H7 (cell line): Measurements from ENCODE around the gene SERPINA7. TPM values are rescaled to one million over a fixed set of nuclear protein-coding genes. Genes with fewer than 3 reads are reported as not detected.
"Not testable (repeated sequence)": the region's sequence is repeated elsewhere in the genome, so short reads cannot be mapped to it uniquely, and the experiment has no call there.

Source experiments
- DNase-seq: peaks from one replicate; pipeline ENCODE4 v3.0.0; 2012
- H3K27me3 ChIP-seq: 2 replicates; pipeline ENCODE4 v1.6.0; 2011; ENCODE audit warnings: mild to moderate bottlenecking, low read length; ENCODE audit not compliant: control insufficient read depth, insufficient read depth
- H3K36me3 ChIP-seq: replicated peaks from 2 replicates; pipeline ENCODE4 v1.5.1; 2011; ENCODE audit warnings: low read length; ENCODE audit not compliant: control insufficient read depth, insufficient read depth
- H3K4me3 ChIP-seq: 2 replicates; pipeline ENCODE4 v1.5.1; 2011; ENCODE audit warnings: low read depth, mild to moderate bottlenecking, control low read depth, low read length, moderate library complexity; ENCODE audit not compliant: insufficient read depth
- total RNA-seq: library from RNA; depleted of rRNA; stranded (reverse); fragments of >200 nt; shearing (Covaris generic); gene quantifications from 2 replicates; pipeline ENCODE4 v1.2.3, GENCODE V29; 2014; rRNA removed

SERPINA7 gene
- total RNA-seq, 1 experiment from 2014 or later = not detected

DNA sequence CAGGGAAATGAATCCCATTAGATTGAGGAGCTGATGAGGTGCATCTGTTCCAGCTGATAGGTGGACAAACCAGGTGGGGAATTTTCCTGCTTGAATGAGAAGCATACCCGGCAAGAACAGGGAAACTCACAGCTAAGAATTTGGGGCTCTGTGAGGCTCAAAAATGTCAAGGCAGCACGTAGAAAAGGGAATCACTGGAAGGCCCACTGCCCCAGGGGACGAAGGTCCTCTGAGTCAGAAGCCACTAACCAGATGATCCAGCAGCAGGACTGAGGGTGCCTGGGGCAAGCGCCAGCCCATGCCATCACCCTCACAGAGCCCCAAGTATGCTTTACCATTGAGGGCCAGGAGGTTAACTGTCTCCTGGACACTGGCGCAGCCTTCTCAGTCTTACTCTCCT is 37.9 kb downstream of the SERPINA7 start:
- not testable (repeated sequence) for DNase-seq, H3K36me3 ChIP-seq, H3K4me3 ChIP-seq, H3K27me3 ChIP-seq

DNA sequence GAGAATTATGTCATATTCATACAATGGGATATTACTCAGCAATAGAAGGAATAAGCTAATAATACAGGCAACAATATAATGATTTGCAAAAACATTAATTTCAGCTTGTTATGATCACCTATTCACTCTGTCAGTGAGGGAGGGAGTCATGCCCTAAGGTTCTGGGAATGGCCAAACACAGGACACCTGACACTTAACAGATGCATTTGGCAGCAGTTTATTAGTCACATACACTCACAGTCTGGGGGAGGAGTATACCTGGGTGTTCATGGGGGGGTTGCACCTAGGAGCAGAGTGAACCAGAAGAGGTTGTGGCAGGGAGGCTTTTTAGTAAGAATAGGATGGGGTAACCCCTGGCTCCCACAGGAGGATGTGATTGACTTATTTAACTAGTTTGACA is 38.3 kb downstream of the SERPINA7 start:
- no peak overlapping the region for H3K4me3 ChIP-seq
- no peak for DNase-seq
- no peaks in the 10 kb centered on the region for H3K36me3 ChIP-seq
- no peaks in the 10 kb centered on the region for H3K27me3 ChIP-seq

DNA sequence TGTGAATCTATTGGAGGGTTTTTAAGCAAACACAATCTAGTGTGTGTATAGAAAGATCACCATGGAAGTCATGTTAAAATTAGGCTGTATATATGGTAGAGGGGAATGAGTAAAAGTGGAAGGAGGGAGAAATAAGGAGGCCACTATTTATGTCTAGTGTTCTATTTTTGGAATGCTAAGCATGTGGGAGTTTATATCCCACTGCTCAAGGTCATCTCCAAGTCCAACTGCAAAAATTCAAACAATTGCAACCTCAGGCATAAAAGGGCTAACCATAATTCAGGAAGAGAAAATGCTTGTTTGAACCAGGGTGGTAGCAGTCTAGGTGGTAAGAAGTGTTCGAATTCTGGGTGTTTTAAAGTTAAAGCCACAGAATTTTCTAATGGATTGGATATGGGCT is 39.2 kb downstream of the SERPINA7 start:
- no peaks in the 10 kb centered on the region for H3K27me3 ChIP-seq
- no peak for DNase-seq
- H3K36me3 ChIP-seq = no peaks in the 10 kb centered on the region
- no peak overlapping the region for H3K4me3 ChIP-seq

DNA sequence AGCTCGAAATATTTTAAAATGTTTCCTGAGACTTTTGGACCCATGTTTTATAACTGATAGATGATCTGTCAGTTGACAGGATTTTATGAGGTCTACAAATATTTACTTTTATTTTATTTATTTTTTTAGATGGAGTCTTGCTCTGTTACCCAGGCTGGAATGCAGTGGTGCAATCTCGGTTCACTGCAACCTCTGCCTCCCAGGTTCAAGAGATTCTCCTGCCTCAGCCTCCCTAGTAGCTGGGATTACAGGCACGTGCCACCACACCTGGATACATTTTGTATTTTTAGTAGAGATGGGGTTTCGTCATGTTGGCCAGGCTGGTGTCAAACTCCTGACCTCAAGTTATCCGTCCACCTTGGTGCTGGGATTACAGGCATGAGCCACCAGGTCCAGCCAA is 50.0 kb downstream of the SERPINA7 start:
- not testable (repeated sequence) for H3K36me3 ChIP-seq, H3K4me3 ChIP-seq, H3K27me3 ChIP-seq, DNase-seq

Other genes starting within 250 kb of the SERPINA7 start
- gene NRK, start 216.2 kb downstream of the SERPINA7 start, total RNA-seq = 1.8 and 2.5 TPM in 2 replicates
- 0.52 and 1.5 TPM in 2 replicates for gene PWWP3B, start 129.6 kb upstream of the SERPINA7 start, total RNA-seq